Gastroesophageal sphincter (tissue), 3 donors: Measurements from ENCODE around the gene PXK.

Source experiments
- POLR2AphosphoS5 ChIP-seq: sonication (generic); formaldehyde crosslinking; IDR thresholded peaks from one replicate; pipeline ENCODE4 v1.6.1; 2017; ENCODE audit warnings: antibody characterized with exemption
- TF ChIP-seq, protein P1 (sequence below), 4 experiments: fragments of 200-600 bp in 2 of 4; fragments of 450-650 bp in 2 of 4; sonication (generic) in 1 of 4; IDR thresholded peaks; one replicate each; pipeline ENCODE4 v1.5.1; 2017 to 2019; ENCODE audit warnings: antibody characterized with exemption in 4 of 4, mild to moderate bottlenecking in 2 of 4, moderate library complexity in 2 of 4

DNA sequence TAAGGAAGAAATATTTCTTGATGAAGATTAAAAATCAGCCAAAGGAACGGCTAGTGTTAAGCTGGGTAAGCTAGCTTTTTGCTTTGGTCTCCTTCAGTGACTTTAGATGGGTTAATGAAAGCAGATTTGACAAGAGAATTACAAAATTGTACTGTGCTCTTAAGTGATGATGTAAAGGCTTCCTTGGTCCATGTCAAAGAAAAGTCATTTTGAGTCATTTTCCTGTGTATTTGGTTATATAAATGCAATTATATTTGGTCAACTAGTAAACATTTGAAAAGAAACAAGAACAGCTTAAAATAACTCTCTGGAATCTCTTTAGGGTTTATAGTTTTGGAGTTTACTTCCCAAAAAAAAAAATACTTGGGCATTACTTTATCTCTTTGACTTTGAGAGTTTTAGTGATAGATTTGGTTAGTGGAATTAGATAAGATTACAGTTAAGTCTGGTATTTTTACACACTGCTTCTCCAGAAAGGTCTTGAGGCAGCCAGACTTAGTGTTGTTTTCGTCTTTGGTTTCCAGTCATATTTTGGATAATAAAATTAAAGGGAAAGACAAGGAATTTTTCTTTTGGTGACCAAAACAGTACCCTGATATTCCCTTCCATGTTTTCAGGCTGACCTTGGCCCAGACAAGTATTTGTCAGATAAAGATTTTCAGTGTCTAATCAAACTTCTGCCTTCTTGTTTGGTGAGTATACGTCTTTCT, 58.6 kb downstream of the PXK start:
- TF ChIP-seq, protein P1, sequence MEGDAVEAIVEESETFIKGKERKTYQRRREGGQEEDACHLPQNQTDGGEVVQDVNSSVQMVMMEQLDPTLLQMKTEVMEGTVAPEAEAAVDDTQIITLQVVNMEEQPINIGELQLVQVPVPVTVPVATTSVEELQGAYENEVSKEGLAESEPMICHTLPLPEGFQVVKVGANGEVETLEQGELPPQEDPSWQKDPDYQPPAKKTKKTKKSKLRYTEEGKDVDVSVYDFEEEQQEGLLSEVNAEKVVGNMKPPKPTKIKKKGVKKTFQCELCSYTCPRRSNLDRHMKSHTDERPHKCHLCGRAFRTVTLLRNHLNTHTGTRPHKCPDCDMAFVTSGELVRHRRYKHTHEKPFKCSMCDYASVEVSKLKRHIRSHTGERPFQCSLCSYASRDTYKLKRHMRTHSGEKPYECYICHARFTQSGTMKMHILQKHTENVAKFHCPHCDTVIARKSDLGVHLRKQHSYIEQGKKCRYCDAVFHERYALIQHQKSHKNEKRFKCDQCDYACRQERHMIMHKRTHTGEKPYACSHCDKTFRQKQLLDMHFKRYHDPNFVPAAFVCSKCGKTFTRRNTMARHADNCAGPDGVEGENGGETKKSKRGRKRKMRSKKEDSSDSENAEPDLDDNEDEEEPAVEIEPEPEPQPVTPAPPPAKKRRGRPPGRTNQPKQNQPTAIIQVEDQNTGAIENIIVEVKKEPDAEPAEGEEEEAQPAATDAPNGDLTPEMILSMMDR (IDR thresholded peaks at IDR 0.05): no peak
- no peak for TF ChIP-seq POLR2AphosphoS5
